ENCODE results near the gene LRRC8B.

LRRC8B gene

GRCh38 chr1:89566761-89567174 lies 42.1 kb downstream of the LRRC8B start:
- no peak overlapping the region for H3K4me3 ChIP-seq (ENCODE audit: control insufficient read depth, low read depth, low read length)
- TF ChIP-seq CTCF (conservative IDR thresholded peaks at IDR 0.05; ENCODE audit: control insufficient read depth, insufficient read depth, low read depth, low read length), result no peak
- DNase-seq (ENCODE audit: low read depth), result peak; percentile 38

GRCh38 chr1:89567797-89568196 lies 43.2 kb downstream of the LRRC8B start:
- no peak for DNase-seq (ENCODE audit: low read depth)
- no peak for TF ChIP-seq CTCF (conservative IDR thresholded peaks at IDR 0.05; ENCODE audit: control insufficient read depth, insufficient read depth, low read depth, low read length)
- no peak overlapping the region for H3K4me3 ChIP-seq (ENCODE audit: control insufficient read depth, low read depth, low read length)

- H3K4me3 ChIP-seq (ENCODE audit: control insufficient read depth, low read depth, low read length), result no peak overlapping the region
- DNase-seq (ENCODE audit: low read depth), result no peak
- TF ChIP-seq CTCF (conservative IDR thresholded peaks at IDR 0.05; ENCODE audit: control insufficient read depth, insufficient read depth, low read depth, low read length), result no peak
These were observed 48.8 kb downstream of the LRRC8B start for GRCh38 chr1:89573410-89573809.

GRCh38 chr1:89574621-89575020 lies 50.0 kb downstream of the LRRC8B start:
- TF ChIP-seq CTCF (conservative IDR thresholded peaks at IDR 0.05; ENCODE audit: control insufficient read depth, insufficient read depth, low read depth, low read length), result no peak
- no peak for DNase-seq (ENCODE audit: low read depth)
- H3K4me3 ChIP-seq (ENCODE audit: control insufficient read depth, low read depth, low read length), result no peak overlapping the region

GRCh38 chr1:89575207-89575606 lies 50.6 kb downstream of the LRRC8B start:
- no peak overlapping the region for H3K4me3 ChIP-seq (ENCODE audit: control insufficient read depth, low read depth, low read length)
- TF ChIP-seq CTCF (conservative IDR thresholded peaks at IDR 0.05; ENCODE audit: control insufficient read depth, insufficient read depth, low read depth, low read length), result no peak

GRCh38 chr1:89576013-89576412 lies 51.4 kb downstream of the LRRC8B start:
- TF ChIP-seq CTCF (conservative IDR thresholded peaks at IDR 0.05; ENCODE audit: control insufficient read depth, insufficient read depth, low read depth, low read length), result no peak
- no peak overlapping the region for H3K4me3 ChIP-seq (ENCODE audit: control insufficient read depth, low read depth, low read length)
- DNase-seq (ENCODE audit: low read depth), result no peak

More at GRCh38 chr1:89575207-89575606, 50.6 kb downstream of the LRRC8B start:
- no peak for DNase-seq (ENCODE audit: low read depth)

- no peak overlapping the region for H3K4me3 ChIP-seq (ENCODE audit: control insufficient read depth, low read depth, low read length)
- no peak for TF ChIP-seq CTCF (conservative IDR thresholded peaks at IDR 0.05; ENCODE audit: control insufficient read depth, insufficient read depth, low read depth, low read length)
- no peak for DNase-seq (ENCODE audit: low read depth)
These were observed 53.5 kb downstream of the LRRC8B start for GRCh38 chr1:89578151-89578550.
